GM12864 (cell line): ENCODE results near the gene HECTD4.

Source experiments
- DNase-seq: peaks from one replicate; pipeline ENCODE4 v3.0.0-alpha.2; 2011; ENCODE audit warnings: low read depth
- H3K4me3 ChIP-seq: 2 replicates; pipeline ENCODE4 v1.5.1; 2011; ENCODE audit warnings: mild to moderate bottlenecking, low read depth, low read length, control low read depth
- CTCF ChIP-seq: IDR thresholded peaks from 2 replicates; pipeline ENCODE4 v1.5.1; 2011; ENCODE audit warnings: low read depth, mild to moderate bottlenecking, moderate library complexity, low read length, control low read depth, inconsistent platforms; ENCODE audit errors: missing control alignments

The HECTD4 gene

GRCh38 chr12:112206944-112207343, 175.3 kb downstream of the HECTD4 start:
- no peak for TF ChIP-seq CTCF
- H3K4me3 ChIP-seq, result no peak overlapping the region
- DNase-seq, result no peak

- no peak for TF ChIP-seq CTCF
- no peak for DNase-seq
- H3K4me3 ChIP-seq, result no peak overlapping the region
These were observed 183.1 kb downstream of the HECTD4 start for GRCh38 chr12:112199136-112199535.

- H3K4me3 ChIP-seq, result no peak overlapping the region
- peak; percentile 74 for TF ChIP-seq CTCF
- DNase-seq, result peak; percentile 18
These were observed 184.0 kb downstream of the HECTD4 start for GRCh38 chr12:112198120-112198733.

GRCh38 chr12:112196196-112196875, 185.9 kb downstream of the HECTD4 start:
- DNase-seq, result no peak
- no peak overlapping the region for H3K4me3 ChIP-seq
- TF ChIP-seq CTCF, result no peak

GRCh38 chr12:112194601-112195247, 187.5 kb downstream of the HECTD4 start:
- DNase-seq, result no peak
- TF ChIP-seq CTCF, result no peak
- no peak overlapping the region for H3K4me3 ChIP-seq

- DNase-seq, result no peak
- no peak overlapping the region for H3K4me3 ChIP-seq
- no peak for TF ChIP-seq CTCF
These were observed 189.8 kb downstream of the HECTD4 start for GRCh38 chr12:112192475-112192874.
